HepG2 (cell line): ENCODE data around the gene BARX2. TPM values are rescaled to one million over a fixed set of nuclear protein-coding genes. Genes with fewer than 3 reads are reported as not detected.

ENCODE experiments used
- ATAC-seq: fragments of 200-7000 bp; cut with Tn5 transposase; 3 replicates; pipeline ENCODE4 v1.9.1; 2020; ENCODE audit warnings: mild to moderate bottlenecking, moderate library complexity
- BruUV-seq: library from RNA; stranded (reverse); fragments of 400-500 nt; replicated peaks from 2 replicates; lab custom pipeline; 2021; lab: Mats Ljungman, UMichigan
- CTCF ChIA-PET: fragments of 300-600 bp; formaldehyde crosslinking; extraction: SDS; loops from one replicate; lab custom pipeline; 2021; ENCODE audit warnings: low total read pairs, inconsistent platforms, low intra/inter-chr PET ratio; lab: Yijun Ruan, JAX
- POLR2A ChIA-PET: fragments of 350-600 bp; sonication (Branson Sonifier 250); formaldehyde crosslinking; loops from one replicate; lab custom pipeline; 2020; ENCODE audit warnings: antibody characterized with exemption, inconsistent platforms; lab: Yijun Ruan, JAX
- DNase-seq: peaks from one replicate; pipeline ENCODE4 v3.0.0-alpha.2; 2015; ENCODE audit warnings: low spot score
- FAIRE-seq: peaks from 3 replicates; lab custom pipeline; 2011; peaks lifted over from hg19 to GRCh38; lab: Jason Lieb, UNC
- H2AFZ ChIP-seq: one replicate; pipeline ENCODE4 v1.6.1; 2011; ENCODE audit warnings: low read length, inconsistent platforms
- H3K27ac ChIP-seq: fragments of 300-600 bp; 3 replicates; pipeline ENCODE4 v1.8.0; 2011; ENCODE audit warnings: mixed run types, mild to moderate bottlenecking, mixed read lengths, low read length, inconsistent platforms; ENCODE audit not compliant: insufficient read depth; ENCODE audit errors: extremely low read length
- H3K27me3 ChIP-seq, 2 experiments: fragments of 200-600 bp in 1 of 2; 2 replicates in 1 of 2; 3 replicates in 1 of 2; pipeline versions ENCODE4 v1.6.0 to v1.8.0; 2011; ENCODE audit warnings: low read length in 2 of 2, mild to moderate bottlenecking in 2 of 2, moderate library complexity in 2 of 2, inconsistent platforms in 1 of 2; ENCODE audit not compliant: insufficient read depth in 2 of 2, control insufficient read depth in 1 of 2
- H3K36me3 ChIP-seq, 2 experiments: fragments of 200-600 bp in 1 of 2; replicated peaks in 1 of 2; 2 replicates in 1 of 2; 3 replicates in 1 of 2; pipeline versions ENCODE4 v1.5.1 to v1.8.0; 2011; ENCODE audit warnings: low read length in 2 of 2, inconsistent platforms in 1 of 2; ENCODE audit not compliant: insufficient read depth in 2 of 2, control insufficient read depth in 1 of 2
- H3K4me1 ChIP-seq: 2 replicates; pipeline ENCODE4 v1.5.1; 2012; ENCODE audit warnings: low read length, inconsistent platforms; ENCODE audit not compliant: insufficient read depth
- H3K4me2 ChIP-seq: 2 replicates; pipeline ENCODE4 v1.6.0; 2011; ENCODE audit warnings: low read depth, low read length, inconsistent platforms
- H3K4me3 ChIP-seq, 3 experiments: fragments of 200-600 bp in 1 of 3; sonication (generic), shearing (Covaris generic) in 1 of 3; replicated peaks in 1 of 3; 2 replicates each; pipeline ENCODE4 v1.5.1; 2011 to 2016; ENCODE audit warnings: low read length in 3 of 3, inconsistent platforms in 2 of 3, low read depth in 2 of 3, mild to moderate bottlenecking in 2 of 3, control low read depth in 1 of 3, mixed read lengths in 1 of 3; ENCODE audit not compliant: insufficient read depth in 1 of 3
- H3K79me2 ChIP-seq: one replicate; pipeline ENCODE4 v1.6.1; 2011; ENCODE audit warnings: low read length, inconsistent platforms; ENCODE audit not compliant: insufficient read depth
- H3K9ac ChIP-seq: 2 replicates; pipeline ENCODE4 v1.6.0; 2011; ENCODE audit warnings: mild to moderate bottlenecking, low read depth, low read length, inconsistent platforms; ENCODE audit not compliant: insufficient read depth
- H3K9me3 ChIP-seq: 2 replicates; pipeline ENCODE4 v1.5.1; 2012; ENCODE audit warnings: mild to moderate bottlenecking, low read length
- H4K20me1 ChIP-seq: 2 replicates; pipeline ENCODE4 v1.6.0; 2011; ENCODE audit warnings: inconsistent platforms, mild to moderate bottlenecking, low read length, moderate library complexity; ENCODE audit not compliant: insufficient read depth
- FOXC1 ChIP-seq: sonication (generic); formaldehyde crosslinking; IDR thresholded peaks from 2 replicates; pipeline ENCODE4 v1.8.0; 2022; ENCODE audit warnings: mild to moderate bottlenecking, missing genetic modification reagents, borderline replicate concordance
- FOXO4 ChIP-seq: sonication (generic); formaldehyde crosslinking; conservative IDR thresholded peaks from 2 replicates; pipeline ENCODE4 v1.8.1; 2023; ENCODE audit warnings: missing genetic modification reagents
- HMG20A ChIP-seq: IDR thresholded peaks from 2 replicates; pipeline ENCODE4 v1.6.1; 2016; ENCODE audit warnings: borderline replicate concordance
- HNRNPUL1 ChIP-seq: fragments of 200-400 bp; formaldehyde crosslinking; IDR thresholded peaks from 2 replicates; pipeline ENCODE4 v1.6.1; 2017; ENCODE audit warnings: low read depth, mild to moderate bottlenecking, low read length, moderate library complexity
- HOXA3 ChIP-seq: sonication (generic); formaldehyde crosslinking; IDR thresholded peaks from 2 replicates; pipeline ENCODE4 v1.5.0; 2020; ENCODE audit warnings: missing genetic modification reagents
- KDM5A ChIP-seq: fragments of 200-600 bp; sonication (generic); IDR thresholded peaks from 2 replicates; pipeline ENCODE4 v1.7.0; 2018; ENCODE audit warnings: antibody characterized with exemption, mild to moderate bottlenecking, low read length, borderline replicate concordance
- MED13 ChIP-seq: sonication (generic); formaldehyde crosslinking; IDR thresholded peaks from 2 replicates; pipeline ENCODE4 v1.5.0; 2020; ENCODE audit warnings: missing genetic modification reagents
- RXRB ChIP-seq: IDR thresholded peaks from 2 replicates; pipeline ENCODE4 v1.6.1; 2016; ENCODE audit warnings: borderline replicate concordance, missing genetic modification reagents, missing compliant biosample characterization
- ZNF513 ChIP-seq: sonication (generic); formaldehyde crosslinking; conservative IDR thresholded peaks from 2 replicates; pipeline ENCODE4 v1.5.0; 2020; ENCODE audit warnings: missing genetic modification reagents
- WGBS: methylation state at CpG from one replicate; pipeline ENCODE4 v1.1.6; 2017; ENCODE audit warnings: low lambda C conversion rate; 5-methylcytosine and 5-hydroxymethylcytosine counted together
- in situ Hi-C: cut with HindIII; loops from 2 replicates; pipeline ENCODE4 v1.10.0; 2017; ENCODE audit warnings: low pct_unique_long_range_greater_than_20kb; ENCODE audit not compliant: extremely low pct_ligation_motif_present
- intact Hi-C: fragments of 100-400 bp; cut with micrococcal nuclease; formaldehyde crosslinking; loops from one replicate; pipeline ENCODE4 v1.10.0; 2022; ENCODE audit not compliant: unreplicated experiment
- polyA plus RNA-seq, 8 experiments: library from polyadenylated mRNA; depleted of rRNA in 3 of 8; stranded (reverse) in 7 of 8; unstranded in 1 of 8; fragments of >200 nt; fragmentation: Illumina TruSeq in 4 of 8; extraction: Trizol in 4 of 8; gene quantifications; 2 replicates each; pipeline versions ENCODE4 v1.2.1 to v1.2.3, GENCODE V29; 2011 to 2016; ENCODE audit warnings: low read depth in 4 of 8, missing spikeins in 1 of 8, mixed read lengths in 1 of 8; ENCODE audit not compliant: insufficient read depth in 1 of 8
- total RNA-seq, 5 experiments: library from RNA; depleted of rRNA; stranded (reverse); fragments of >200 nt; fragmentation: Illumina TruSeq; extraction: Trizol; gene quantifications; 2 replicates each; pipeline ENCODE4 v1.2.3, GENCODE V29; 2016; ENCODE audit warnings: low read depth in 1 of 5

The BARX2 gene
- total and polyA plus RNA-seq, 2 of the 13 experiments (the other 11 are each of a cell fraction or from before 2014, with no cell fraction given) = not detected

DNA sequence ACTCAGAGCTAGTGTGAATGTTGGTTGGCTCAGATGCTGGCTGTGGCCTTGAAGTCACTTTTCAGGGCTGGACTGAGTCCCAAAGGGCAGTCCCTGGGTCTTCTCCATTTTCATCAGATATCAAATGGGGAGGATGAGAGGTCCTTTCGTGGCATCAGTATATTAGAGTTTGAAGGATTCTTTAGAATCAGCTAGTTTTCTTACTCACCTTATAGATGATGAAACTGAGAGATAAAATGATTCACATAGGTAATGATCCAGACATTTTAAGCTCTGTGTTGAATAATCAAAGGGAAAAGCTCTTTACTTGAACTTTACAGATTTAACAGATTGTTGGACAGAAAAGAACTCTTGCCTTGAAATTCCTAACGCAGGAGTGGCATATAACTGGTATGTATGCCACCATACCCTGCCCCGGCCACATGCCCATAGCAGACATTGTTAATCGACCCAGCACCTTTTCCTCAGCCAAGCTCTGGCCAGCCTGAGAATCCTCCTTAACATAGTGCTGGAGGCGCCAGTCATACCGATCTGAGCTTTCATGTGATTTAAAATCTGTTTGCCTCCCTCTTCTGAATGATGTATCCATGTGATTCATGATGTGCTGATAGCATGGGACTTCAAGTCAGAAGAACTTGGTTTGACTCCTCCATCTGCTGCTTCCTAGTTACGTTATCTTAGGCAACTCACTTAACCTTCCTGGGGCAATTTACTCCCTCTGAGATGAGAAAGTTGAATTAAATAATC, 60.0 kb downstream of the BARX2 start (continued):
- TF ChIP-seq ZNF513 (CRISPR knock-in tag) (no peak), HOXA3 (CRISPR knock-in tag) (no peak), KDM5A (no peak), MED13 (CRISPR knock-in tag) (no peak), RXRB (CRISPR knock-in tag) (no peak), HNRNPUL1 (no peak), FOXO4 (CRISPR knock-in tag) (no peak)

- Histone ChIP-seq H3K9ac (no peak overlapping the region), H3K4me2 (no peak overlapping the region), H3K36me3 (no peaks in the 10 kb centered on the region), H3K9me3 (0 out of 2 replicates have a peak, but pooled peaks cover under 1% of the 10 kb centered on the region), H3K27ac (no peak overlapping the region), H3K79me2 (no peaks in the 10 kb centered on the region), H3K4me3 (no peak overlapping the region)
- DNase-seq = no peak
- in situ Hi-C loops = no loop called here
- 52% methylated on average over 15 of the region's 18 CpGs for WGBS
- TF ChIP-seq HMG20A (CRISPR knock-in tag) (no peak), FOXC1 (CRISPR knock-in tag) (no peak)
- TF ChIP-seq, all 625 proteins: peak for 0
- H3K4me1 ChIP-seq = no peaks in the 10 kb centered on the region
- intact Hi-C loops = no loop called here
- no TSS peak for BruUV-seq
- H2AFZ ChIP-seq = no peak overlapping the region
- no peak for ATAC-seq
- no peaks in the 10 kb centered on the region for H4K20me1 ChIP-seq
- FAIRE-seq = no peak
- peaks cover 0 to 10% of the 10 kb centered on the region in 2 experiments; a peak in 2 of 5 replicates for H3K27me3 ChIP-seq
- ChIA-PET CTCF (no interaction called here), POLR2A (no interaction called here)
Measured at GRCh38 chr11:129436573-129436972, 60.9 kb downstream of the BARX2 start.
